ENCODE measurements around the gene VPREB1.

Gene VPREB1, protein sequence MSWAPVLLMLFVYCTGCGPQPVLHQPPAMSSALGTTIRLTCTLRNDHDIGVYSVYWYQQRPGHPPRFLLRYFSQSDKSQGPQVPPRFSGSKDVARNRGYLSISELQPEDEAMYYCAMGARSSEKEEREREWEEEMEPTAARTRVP

DNA sequence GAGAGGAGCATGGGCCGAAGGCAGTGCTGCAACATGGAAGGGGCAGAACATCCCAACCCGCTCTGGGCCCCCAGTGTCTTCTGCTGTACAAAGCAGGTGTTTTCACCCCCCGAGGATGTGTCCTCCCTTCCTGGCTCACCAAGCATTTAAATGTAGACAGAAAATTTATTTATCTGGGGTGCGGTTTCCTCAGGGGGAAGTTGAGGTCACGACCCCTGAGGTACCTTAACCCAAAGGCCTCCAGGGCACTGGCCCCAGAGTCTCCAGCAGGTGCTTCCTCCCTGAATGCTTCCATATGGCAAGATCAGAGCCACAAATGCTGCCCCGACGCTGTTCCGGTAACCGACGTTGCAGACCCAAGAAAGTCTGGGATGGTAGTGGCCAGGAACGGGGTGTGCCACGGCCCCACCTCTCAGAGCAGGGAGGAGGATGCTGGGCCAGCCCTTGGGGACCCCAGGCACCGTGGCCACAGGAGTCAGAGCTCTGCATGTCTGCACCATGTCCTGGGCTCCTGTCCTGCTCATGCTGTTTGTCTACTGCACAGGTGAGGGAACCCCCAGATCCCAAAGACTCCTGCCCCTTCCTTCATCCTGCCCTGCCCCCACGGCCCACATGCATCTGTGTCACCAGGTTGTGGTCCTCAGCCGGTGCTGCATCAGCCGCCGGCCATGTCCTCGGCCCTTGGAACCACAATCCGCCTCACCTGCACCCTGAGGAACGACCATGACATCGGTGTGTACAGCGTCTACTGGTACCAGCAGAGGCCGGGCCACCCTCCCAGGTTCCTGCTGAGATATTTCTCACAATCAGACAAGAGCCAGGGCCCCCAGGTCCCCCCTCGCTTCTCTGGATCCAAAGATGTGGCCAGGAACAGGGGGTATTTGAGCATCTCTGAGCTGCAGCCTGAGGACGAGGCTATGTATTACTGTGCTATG is at the start of gene VPREB1:
Gene VPREB1 (plus strand): TSS at position 471 of the 935 bp plus-strand sequence. CDS start 28 bp downstream, at position 499.
- Histone ChIP-seq H3K27ac (no peak within 1 kb of the TSS), H3K36me3 (replicated peaks) (no peaks in the 10 kb centered on the region), H3K4me3 (ENCODE audit: low read depth, low read length) (no peak within 1 kb of the TSS), H3K27me3 (replicated peaks) (peaks cover 9% of the 10 kb centered on the region)
- DNase-seq = no peak
- in situ Hi-C loops (cut with HindIII; ENCODE audit: low pct_ligation_motif_present, low sequenced_read_pairs) = no loop called here
- TF ChIP-seq, protein P1, sequence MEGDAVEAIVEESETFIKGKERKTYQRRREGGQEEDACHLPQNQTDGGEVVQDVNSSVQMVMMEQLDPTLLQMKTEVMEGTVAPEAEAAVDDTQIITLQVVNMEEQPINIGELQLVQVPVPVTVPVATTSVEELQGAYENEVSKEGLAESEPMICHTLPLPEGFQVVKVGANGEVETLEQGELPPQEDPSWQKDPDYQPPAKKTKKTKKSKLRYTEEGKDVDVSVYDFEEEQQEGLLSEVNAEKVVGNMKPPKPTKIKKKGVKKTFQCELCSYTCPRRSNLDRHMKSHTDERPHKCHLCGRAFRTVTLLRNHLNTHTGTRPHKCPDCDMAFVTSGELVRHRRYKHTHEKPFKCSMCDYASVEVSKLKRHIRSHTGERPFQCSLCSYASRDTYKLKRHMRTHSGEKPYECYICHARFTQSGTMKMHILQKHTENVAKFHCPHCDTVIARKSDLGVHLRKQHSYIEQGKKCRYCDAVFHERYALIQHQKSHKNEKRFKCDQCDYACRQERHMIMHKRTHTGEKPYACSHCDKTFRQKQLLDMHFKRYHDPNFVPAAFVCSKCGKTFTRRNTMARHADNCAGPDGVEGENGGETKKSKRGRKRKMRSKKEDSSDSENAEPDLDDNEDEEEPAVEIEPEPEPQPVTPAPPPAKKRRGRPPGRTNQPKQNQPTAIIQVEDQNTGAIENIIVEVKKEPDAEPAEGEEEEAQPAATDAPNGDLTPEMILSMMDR (IDR thresholded peaks at IDR 0.05; ENCODE audit: low read depth, low read length, missing control alignments) = no peak

DNA sequence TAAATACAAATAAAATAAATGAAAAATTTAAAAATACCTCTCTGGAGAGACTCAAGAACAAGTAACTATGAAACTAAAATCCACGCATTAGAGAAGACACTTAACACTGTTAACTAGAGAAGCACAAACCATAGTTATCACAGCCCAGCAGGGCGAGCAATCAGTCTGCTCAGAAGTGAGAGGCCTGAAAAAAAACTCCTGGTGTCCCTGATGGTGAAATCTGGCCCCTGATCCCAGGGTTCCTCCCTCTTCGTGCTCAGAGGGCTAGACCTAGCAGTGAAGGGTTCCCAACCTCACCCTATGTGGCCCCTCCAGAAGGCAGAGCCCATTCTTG is 49.7 kb upstream of the VPREB1 start:
- Histone ChIP-seq H3K27ac (no peak overlapping the region), H3K27me3 (replicated peaks) (peaks cover 14% of the 10 kb centered on the region), H3K4me3 (ENCODE audit: low read depth, low read length) (no peak overlapping the region), H3K36me3 (replicated peaks) (no peaks in the 10 kb centered on the region)
- DNase-seq = no peak
- TF ChIP-seq, protein P1 (IDR thresholded peaks at IDR 0.05; ENCODE audit: low read depth, low read length, missing control alignments) = no peak
- in situ Hi-C loops (cut with HindIII; ENCODE audit: low pct_ligation_motif_present, low sequenced_read_pairs) = no loop called here

DNA sequence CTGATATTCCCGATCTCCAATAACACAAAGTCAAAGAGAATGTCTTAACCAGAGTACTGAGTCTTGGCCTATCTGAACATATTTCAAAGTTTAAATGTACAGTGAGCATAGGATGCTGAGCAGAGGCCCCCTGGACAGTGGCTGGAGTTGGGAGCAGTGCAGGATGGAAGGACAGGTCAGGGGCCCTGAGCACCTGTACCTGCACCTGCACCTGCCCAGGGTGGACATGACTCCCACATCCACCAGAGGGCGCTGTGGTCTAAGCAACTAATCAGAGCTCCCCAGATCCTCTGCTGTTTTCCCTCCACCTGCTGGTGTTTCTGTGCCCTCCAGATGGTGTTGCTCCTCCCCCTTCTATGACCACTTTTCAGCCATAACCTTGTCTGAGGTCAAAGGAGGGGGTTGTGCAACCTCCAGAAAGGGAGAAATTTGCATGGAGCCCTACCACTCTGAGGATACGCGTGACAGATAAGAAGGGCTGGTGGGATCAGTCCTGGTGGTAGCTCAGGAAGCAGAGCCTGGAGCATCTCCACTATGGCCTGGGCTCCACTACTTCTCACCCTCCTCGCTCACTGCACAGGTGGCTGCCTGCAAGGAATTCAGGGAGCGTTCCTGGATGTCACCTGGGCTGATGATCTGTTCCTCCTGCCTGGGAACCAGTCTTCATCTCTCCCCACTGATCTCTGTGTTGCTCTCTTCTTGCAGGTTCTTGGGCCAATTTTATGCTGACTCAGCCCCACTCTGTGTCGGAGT is 49.1 kb upstream of the VPREB1 start:
- in situ Hi-C loops (cut with HindIII; ENCODE audit: low pct_ligation_motif_present, low sequenced_read_pairs) = no loop called here
- H3K36me3 ChIP-seq (replicated peaks) = no peaks in the 10 kb centered on the region
- H3K27me3 ChIP-seq (replicated peaks) = peaks cover 16% of the 10 kb centered on the region
- peak; percentile 40 for DNase-seq
- TF ChIP-seq, protein P1 (IDR thresholded peaks at IDR 0.05; ENCODE audit: low read depth, low read length, missing control alignments) = peak; percentile 91
- H3K27ac ChIP-seq = no peak overlapping the region
- no peak overlapping the region for H3K4me3 ChIP-seq (ENCODE audit: low read depth, low read length)

DNA sequence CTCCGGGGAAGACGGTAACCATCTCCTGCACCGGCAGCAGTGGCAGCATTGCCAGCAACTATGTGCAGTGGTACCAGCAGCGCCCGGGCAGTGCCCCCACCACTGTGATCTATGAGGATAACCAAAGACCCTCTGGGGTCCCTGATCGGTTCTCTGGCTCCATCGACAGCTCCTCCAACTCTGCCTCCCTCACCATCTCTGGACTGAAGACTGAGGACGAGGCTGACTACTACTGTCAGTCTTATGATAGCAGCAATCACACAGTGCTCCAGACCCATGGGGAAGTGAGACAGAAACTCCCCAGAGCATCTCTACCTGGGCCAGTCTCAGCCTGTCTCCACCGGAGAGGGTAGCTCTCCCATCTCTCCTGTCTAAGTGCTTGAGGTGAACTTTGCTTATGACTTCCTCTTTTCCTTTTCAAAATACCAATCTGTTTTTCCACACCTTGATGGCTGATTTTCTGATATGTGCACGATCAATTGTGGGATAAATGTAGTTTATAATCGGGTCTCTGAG is 48.5 kb upstream of the VPREB1 start:
- TF ChIP-seq, protein P1 (IDR thresholded peaks at IDR 0.05; ENCODE audit: low read depth, low read length, missing control alignments) = no peak
- DNase-seq = no peak
- Histone ChIP-seq H3K27me3 (replicated peaks) (peaks cover 23% of the 10 kb centered on the region), H3K36me3 (replicated peaks) (no peaks in the 10 kb centered on the region), H3K27ac (no peak overlapping the region), H3K4me3 (ENCODE audit: low read depth, low read length) (no peak overlapping the region)
- in situ Hi-C loops (cut with HindIII; ENCODE audit: low pct_ligation_motif_present, low sequenced_read_pairs) = no loop called here

DNA sequence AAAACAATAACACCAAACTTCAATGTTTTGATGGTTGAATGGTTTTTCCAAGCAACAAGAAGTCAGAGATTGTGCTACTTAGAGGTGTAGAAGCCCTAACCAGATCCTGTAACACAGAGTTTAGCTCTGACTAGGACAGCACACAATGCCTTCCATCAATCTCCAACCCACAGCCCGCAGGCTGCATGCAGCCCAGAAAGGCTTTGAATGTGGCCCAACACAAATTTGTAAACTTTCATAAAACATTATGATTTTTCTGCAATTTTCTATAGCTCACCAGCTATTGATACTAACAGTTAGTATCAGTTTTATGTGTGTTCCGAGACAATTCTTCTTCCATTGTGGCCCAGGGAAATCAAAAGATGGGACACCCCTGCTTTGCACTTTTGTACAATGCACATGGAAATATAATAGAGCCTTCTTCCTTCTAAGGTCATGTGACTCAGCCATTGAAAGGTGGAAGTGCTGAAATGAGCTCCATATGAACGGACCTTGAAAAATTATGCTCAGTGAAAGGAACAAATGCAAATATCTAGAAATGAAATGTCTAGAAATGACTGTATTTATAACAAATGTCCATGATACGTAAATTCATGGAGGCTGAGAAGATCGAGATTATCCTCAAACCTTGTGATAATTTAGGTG is 47.6 kb upstream of the VPREB1 start:
- in situ Hi-C loops (cut with HindIII; ENCODE audit: low pct_ligation_motif_present, low sequenced_read_pairs) = no loop called here
- DNase-seq = no peak
- TF ChIP-seq, protein P1 (IDR thresholded peaks at IDR 0.05; ENCODE audit: low read depth, low read length, missing control alignments) = no peak
- Histone ChIP-seq H3K27ac (no peak overlapping the region), H3K4me3 (ENCODE audit: low read depth, low read length) (no peak overlapping the region), H3K36me3 (replicated peaks) (no peaks in the 10 kb centered on the region), H3K27me3 (replicated peaks) (peaks cover 32% of the 10 kb centered on the region)

Data from brain microvascular endothelial cell (primary cell).